DOHH2 (cell line): ENCODE measurements around the gene CHN2.

ENCODE experiments used
- H3F3A ChIP-seq: fragments of 200-600 bp; sonication (generic), shearing (Covaris generic); 2 replicates; pipeline ENCODE4 v1.6.0; 2016; ENCODE audit warnings: antibody characterized with exemption, mild to moderate bottlenecking; ENCODE audit not compliant: control insufficient read depth, insufficient read depth
- H3K27ac ChIP-seq: fragments of 200-600 bp; sonication (generic); 2 replicates; pipeline ENCODE4 v1.5.1; 2014; ENCODE audit warnings: low read depth, mild to moderate bottlenecking, low read length, moderate library complexity
- H3K27me3 ChIP-seq: fragments of 200-600 bp; sonication (generic); 2 replicates; pipeline ENCODE4 v1.6.1; 2014; ENCODE audit warnings: mild to moderate bottlenecking, low read length, mixed read lengths; ENCODE audit not compliant: control insufficient read depth
- H3K36me3 ChIP-seq: fragments of 200-600 bp; sonication (generic); 2 replicates; pipeline ENCODE4 v1.6.1; 2014; ENCODE audit warnings: mild to moderate bottlenecking, low read length, moderate library complexity, mixed read lengths; ENCODE audit not compliant: control insufficient read depth
- H3K4me1 ChIP-seq: fragments of 200-600 bp; sonication (generic); 2 replicates; pipeline ENCODE4 v1.6.1; 2014; ENCODE audit warnings: mild to moderate bottlenecking, low read length, mixed read lengths; ENCODE audit not compliant: control insufficient read depth
- H3K4me2 ChIP-seq: fragments of 200-600 bp; sonication (generic); 2 replicates; pipeline ENCODE4 v1.6.0; 2014; ENCODE audit warnings: mild to moderate bottlenecking, low read length, moderate library complexity
- H3K4me3 ChIP-seq: fragments of 200-600 bp; sonication (generic); 2 replicates; pipeline ENCODE4 v1.5.1; 2014; ENCODE audit warnings: mild to moderate bottlenecking, low read length, mixed read lengths
- H3K79me2 ChIP-seq: fragments of 200-600 bp; sonication (generic); 2 replicates; pipeline ENCODE4 v1.6.1; 2014; ENCODE audit warnings: mild to moderate bottlenecking, low read length, mixed read lengths; ENCODE audit not compliant: control insufficient read depth
- H3K9me2 ChIP-seq: fragments of 200-600 bp; sonication (generic); replicated peaks from 2 replicates; pipeline ENCODE4 v1.6.1; 2014; ENCODE audit warnings: mild to moderate bottlenecking, low read length, mixed read lengths; ENCODE audit not compliant: control insufficient read depth
- H3K9me3 ChIP-seq: fragments of 200-600 bp; sonication (generic); 2 replicates; pipeline ENCODE4 v1.6.1; 2014; ENCODE audit warnings: antibody characterized with exemption, low read length, mixed read lengths; ENCODE audit not compliant: control insufficient read depth, insufficient read depth
- H4K20me1 ChIP-seq: fragments of 200-600 bp; sonication (generic); 2 replicates; pipeline ENCODE4 v1.6.0; 2014; ENCODE audit warnings: low read depth, mild to moderate bottlenecking, antibody characterized with exemption, low read length, moderate library complexity; ENCODE audit not compliant: control insufficient read depth, insufficient read depth
- EZH2phosphoT487 ChIP-seq: fragments of 200-600 bp; sonication (generic); IDR thresholded peaks from 2 replicates; pipeline ENCODE4 v1.6.1; 2017; ENCODE audit warnings: borderline replicate concordance, mild to moderate bottlenecking, antibody characterized with exemption, low read length, moderate library complexity, mixed read lengths
- TF ChIP-seq, protein P1 (sequence below): fragments of 200-600 bp; sonication (generic); IDR thresholded peaks from one replicate; pipeline ENCODE4 v1.5.1; 2014; ENCODE audit warnings: antibody characterized with exemption, mild to moderate bottlenecking, low read depth, low read length; ENCODE audit not compliant: poor library complexity, severe bottlenecking

CHN2 gene

DNA sequence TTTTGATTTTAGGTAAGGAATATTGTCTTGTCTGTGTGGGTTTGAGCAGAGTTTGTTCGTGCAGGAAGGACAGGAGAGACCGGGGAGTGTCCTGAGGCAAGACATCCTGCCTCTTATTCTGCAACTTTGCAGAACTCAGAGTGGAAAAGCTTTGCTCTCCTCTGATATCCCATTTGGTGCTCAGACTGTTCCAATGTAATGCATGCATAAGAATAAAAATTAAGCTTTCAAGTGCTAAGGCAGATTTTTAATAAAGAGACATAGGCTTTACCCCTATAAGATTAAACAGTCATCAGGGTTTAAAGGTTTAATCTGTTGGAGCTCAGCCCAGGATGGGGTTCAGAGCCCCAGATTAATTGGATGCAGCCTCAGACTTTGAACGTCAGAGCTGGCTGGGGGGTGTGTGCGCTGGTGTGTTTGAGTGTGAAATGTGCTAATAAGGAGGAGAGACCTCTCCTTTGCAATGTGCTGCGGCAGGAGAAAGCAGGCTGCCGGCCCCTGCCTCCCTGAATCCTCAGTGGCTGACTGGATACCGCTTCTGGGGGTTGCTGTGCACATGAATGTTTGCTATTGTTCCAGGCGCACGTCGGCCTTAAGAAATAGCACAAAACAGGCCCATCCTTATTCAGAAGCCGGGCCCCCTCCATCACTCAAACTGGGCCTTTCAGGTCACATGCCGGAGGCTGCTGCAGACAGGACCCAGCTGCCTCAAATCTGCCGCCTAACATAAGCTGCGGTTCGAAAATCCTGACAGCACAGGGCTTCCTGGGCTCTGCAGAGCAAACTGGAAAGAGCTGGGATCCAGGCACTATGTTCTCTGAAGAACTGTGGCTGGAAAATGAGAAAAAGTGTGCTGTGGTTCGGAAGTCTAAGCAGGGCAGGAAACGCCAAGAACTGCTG is 285.0 kb downstream of the CHN2 start:
- no peaks in the 10 kb centered on the region for H3K4me1 ChIP-seq
- H3K9me2 ChIP-seq: no peaks in the 10 kb centered on the region
- H3K4me3 ChIP-seq: no peak overlapping the region
- H3K9me3 ChIP-seq: no peaks in the 10 kb centered on the region
- TF ChIP-seq, protein P1, sequence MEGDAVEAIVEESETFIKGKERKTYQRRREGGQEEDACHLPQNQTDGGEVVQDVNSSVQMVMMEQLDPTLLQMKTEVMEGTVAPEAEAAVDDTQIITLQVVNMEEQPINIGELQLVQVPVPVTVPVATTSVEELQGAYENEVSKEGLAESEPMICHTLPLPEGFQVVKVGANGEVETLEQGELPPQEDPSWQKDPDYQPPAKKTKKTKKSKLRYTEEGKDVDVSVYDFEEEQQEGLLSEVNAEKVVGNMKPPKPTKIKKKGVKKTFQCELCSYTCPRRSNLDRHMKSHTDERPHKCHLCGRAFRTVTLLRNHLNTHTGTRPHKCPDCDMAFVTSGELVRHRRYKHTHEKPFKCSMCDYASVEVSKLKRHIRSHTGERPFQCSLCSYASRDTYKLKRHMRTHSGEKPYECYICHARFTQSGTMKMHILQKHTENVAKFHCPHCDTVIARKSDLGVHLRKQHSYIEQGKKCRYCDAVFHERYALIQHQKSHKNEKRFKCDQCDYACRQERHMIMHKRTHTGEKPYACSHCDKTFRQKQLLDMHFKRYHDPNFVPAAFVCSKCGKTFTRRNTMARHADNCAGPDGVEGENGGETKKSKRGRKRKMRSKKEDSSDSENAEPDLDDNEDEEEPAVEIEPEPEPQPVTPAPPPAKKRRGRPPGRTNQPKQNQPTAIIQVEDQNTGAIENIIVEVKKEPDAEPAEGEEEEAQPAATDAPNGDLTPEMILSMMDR: no peak
- TF ChIP-seq EZH2phosphoT487: no peak
- H3K27me3 ChIP-seq: 0 out of 2 replicates have a peak, but pooled peaks cover 2% of the 10 kb centered on the region
- no peaks in the 10 kb centered on the region for H3K79me2 ChIP-seq
- H3F3A ChIP-seq: no peaks in the 10 kb centered on the region
- no peak overlapping the region for H3K4me2 ChIP-seq
- no peaks in the 10 kb centered on the region for H3K36me3 ChIP-seq
- H3K27ac ChIP-seq: no peak overlapping the region
- no peaks in the 10 kb centered on the region for H4K20me1 ChIP-seq

GRCh38 chr7:29480451-29480850 is 285.9 kb downstream of the CHN2 start:
- Histone ChIP-seq H3K27me3 (no peaks in the 10 kb centered on the region), H3K79me2 (no peaks in the 10 kb centered on the region), H3K27ac (no peak overlapping the region), H3F3A (no peaks in the 10 kb centered on the region), H3K4me1 (no peaks in the 10 kb centered on the region), H3K36me3 (no peaks in the 10 kb centered on the region), H4K20me1 (no peaks in the 10 kb centered on the region), H3K4me2 (no peak overlapping the region), H3K9me3 (no peaks in the 10 kb centered on the region), H3K4me3 (no peak overlapping the region), H3K9me2 (no peaks in the 10 kb centered on the region)
- TF ChIP-seq, protein P1: no peak
- TF ChIP-seq EZH2phosphoT487: no peak

- no peaks in the 10 kb centered on the region for H3K4me1 ChIP-seq
- H3K9me3 ChIP-seq: no peaks in the 10 kb centered on the region
- H3F3A ChIP-seq: no peaks in the 10 kb centered on the region
- no peak overlapping the region for H3K4me2 ChIP-seq
- no peaks in the 10 kb centered on the region for H3K27me3 ChIP-seq
- no peaks in the 10 kb centered on the region for H4K20me1 ChIP-seq
- H3K9me2 ChIP-seq: no peaks in the 10 kb centered on the region
- no peaks in the 10 kb centered on the region for H3K79me2 ChIP-seq
- no peak overlapping the region for H3K4me3 ChIP-seq
- H3K36me3 ChIP-seq: no peaks in the 10 kb centered on the region
- no peak for TF ChIP-seq EZH2phosphoT487
- TF ChIP-seq, protein P1: no peak
- no peak overlapping the region for H3K27ac ChIP-seq
Observed at GRCh38 chr7:29480934-29481651, 286.5 kb downstream of the CHN2 start.
